HepG2 (cell line): ENCODE measurements around the gene PALM3. TPM values are rescaled to one million over a fixed set of nuclear protein-coding genes. Genes with fewer than 3 reads are reported as not detected.

Source experiments
- ESRRA ChIP-seq: sonication (generic); formaldehyde crosslinking; IDR thresholded peaks from 2 replicates; pipeline ENCODE4 v1.5.1; 2020; ENCODE audit warnings: mild to moderate bottlenecking, low read depth, missing genetic modification reagents
- ETV5 ChIP-seq: IDR thresholded peaks from 2 replicates; pipeline ENCODE4 v1.6.1; 2018; ENCODE audit warnings: missing biosample characterization, missing genetic modification reagents, inconsistent platforms, borderline replicate concordance
- KLF11 ChIP-seq: IDR thresholded peaks from 2 replicates; pipeline ENCODE4 v1.6.1; 2016; ENCODE audit warnings: missing compliant biosample characterization
- KLF6 ChIP-seq: IDR thresholded peaks from 2 replicates; pipeline ENCODE4 v1.8.0; 2016; ENCODE audit warnings: missing biosample characterization, missing genetic modification reagents
- MZF1 ChIP-seq: sonication (generic); formaldehyde crosslinking; IDR thresholded peaks from 2 replicates; pipeline ENCODE4 v1.8.1; 2023; ENCODE audit warnings: mild to moderate bottlenecking, missing genetic modification reagents, borderline replicate concordance
- SNAI1 ChIP-seq: sonication (generic); formaldehyde crosslinking; IDR thresholded peaks from 2 replicates; pipeline ENCODE4 v1.5.0; 2020; ENCODE audit warnings: mild to moderate bottlenecking, missing genetic modification reagents, borderline replicate concordance
- TP53 ChIP-seq: sonication (generic); formaldehyde crosslinking; conservative IDR thresholded peaks from 2 replicates; pipeline ENCODE4 v1.4.0; 2020; ENCODE audit warnings: missing genetic modification reagents
- ZNF225 ChIP-seq: sonication (generic); formaldehyde crosslinking; IDR thresholded peaks from 2 replicates; pipeline ENCODE4 v1.4.0; 2020; ENCODE audit warnings: mild to moderate bottlenecking, missing genetic modification reagents
- ZNF235 ChIP-seq: sonication (generic); formaldehyde crosslinking; IDR thresholded peaks from 2 replicates; pipeline ENCODE4 v1.8.1; 2023; ENCODE audit warnings: mild to moderate bottlenecking, missing genetic modification reagents, borderline replicate concordance
- ZNF432 ChIP-seq: sonication (generic); formaldehyde crosslinking; IDR thresholded peaks from 2 replicates; pipeline ENCODE4 v1.5.0; 2020; ENCODE audit warnings: missing genetic modification reagents, mild to moderate bottlenecking, borderline replicate concordance
- ZSCAN9 ChIP-seq: IDR thresholded peaks from 2 replicates; pipeline ENCODE4 v1.6.1; 2016; ENCODE audit warnings: borderline replicate concordance
- polyA plus RNA-seq, 8 experiments: library from polyadenylated mRNA; depleted of rRNA in 3 of 8; stranded (reverse) in 7 of 8; unstranded in 1 of 8; fragments of >200 nt; fragmentation: Illumina TruSeq in 4 of 8; extraction: Trizol in 4 of 8; gene quantifications; 2 replicates each; pipeline versions ENCODE4 v1.2.1 to v1.2.3, GENCODE V29; 2011 to 2016; ENCODE audit warnings: low read depth in 4 of 8, missing spikeins in 1 of 8, mixed read lengths in 1 of 8; ENCODE audit not compliant: insufficient read depth in 1 of 8
- total RNA-seq, 5 experiments: library from RNA; depleted of rRNA; stranded (reverse); fragments of >200 nt; fragmentation: Illumina TruSeq; extraction: Trizol; gene quantifications; 2 replicates each; pipeline ENCODE4 v1.2.3, GENCODE V29; 2016; ENCODE audit warnings: low read depth in 1 of 5
- TF ChIP-seq, protein P1 (sequence below): sonication (generic); formaldehyde crosslinking; IDR thresholded peaks from 2 replicates; pipeline ENCODE4 v1.4.0; 2020; ENCODE audit warnings: missing genetic modification reagents
- TF ChIP-seq, protein P2 (sequence below): sonication (generic); formaldehyde crosslinking; IDR thresholded peaks from 2 replicates; pipeline ENCODE4 v1.5.0; 2020; ENCODE audit warnings: missing genetic modification reagents
- TF ChIP-seq, protein P3 (sequence below): sonication (generic); formaldehyde crosslinking; IDR thresholded peaks from 2 replicates; pipeline ENCODE4 v1.4.0; 2020; ENCODE audit warnings: missing genetic modification reagents, borderline replicate concordance
- TF ChIP-seq, protein P4 (sequence below): sonication (generic); formaldehyde crosslinking; IDR thresholded peaks from 2 replicates; pipeline ENCODE4 v1.4.0; 2020; ENCODE audit warnings: missing genetic modification reagents
- TF ChIP-seq, protein P5 (sequence below): sonication (generic); formaldehyde crosslinking; IDR thresholded peaks from 2 replicates; pipeline ENCODE4 v1.9.0; 2022; ENCODE audit warnings: low read depth, missing genetic modification reagents

PALM3 gene
- total and polyA plus RNA-seq, 2 of the 13 experiments (the other 11 are each of a cell fraction or from before 2014, with no cell fraction given) = 0.79 to 2.4 TPM

DNA sequence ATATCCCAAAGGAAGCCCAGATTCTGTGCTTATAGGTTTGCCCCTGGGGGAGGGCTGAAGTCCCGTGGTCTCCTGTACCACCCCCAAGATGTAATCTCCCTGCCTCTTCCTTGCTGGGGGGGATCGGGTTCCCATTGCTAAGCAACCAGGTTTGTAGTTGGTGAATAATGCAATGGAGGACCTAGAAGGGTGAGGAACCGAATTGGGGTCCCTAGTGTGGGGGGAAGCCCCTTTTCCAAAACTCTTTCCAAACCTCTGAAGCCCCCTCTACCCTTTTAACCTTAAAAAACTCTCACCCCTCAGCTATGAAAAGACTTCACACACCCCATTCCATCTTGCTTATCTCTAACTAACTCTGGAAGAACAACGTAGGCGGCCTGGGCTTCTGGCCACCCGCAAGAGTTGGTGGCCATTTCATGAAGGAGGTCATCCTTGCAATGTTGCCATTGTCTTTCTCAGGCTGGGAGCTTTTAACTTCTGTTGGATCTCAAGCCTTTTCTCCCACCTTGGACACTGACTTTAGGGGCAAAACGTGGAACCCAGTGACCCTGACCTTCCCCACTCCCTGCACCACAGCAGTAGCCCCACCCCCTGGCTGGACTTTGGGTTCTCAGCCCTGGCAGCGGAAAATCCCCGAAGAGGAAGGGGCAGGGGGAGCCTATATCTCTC, 661 bp downstream of the PALM3 start (continued):
- TF ChIP-seq TP53 (CRISPR knock-in tag) (no peak), ZNF235 (CRISPR knock-in tag) (no peak), KLF11 (CRISPR knock-in tag) (no peak; the same call in 1 of the 2 replicates), MZF1 (CRISPR knock-in tag) (no peak), ETV5 (CRISPR knock-in tag) (no peak), ZNF432 (no peak), SNAI1 (CRISPR knock-in tag) (no peak), ZNF225 (CRISPR knock-in tag) (no peak), ZSCAN9 (no peak), ESRRA (CRISPR knock-in tag) (peak; percentile 81; the same call in 1 of the 2 replicates), KLF6 (CRISPR knock-in tag) (no peak)
- TF ChIP-seq, protein P1, sequence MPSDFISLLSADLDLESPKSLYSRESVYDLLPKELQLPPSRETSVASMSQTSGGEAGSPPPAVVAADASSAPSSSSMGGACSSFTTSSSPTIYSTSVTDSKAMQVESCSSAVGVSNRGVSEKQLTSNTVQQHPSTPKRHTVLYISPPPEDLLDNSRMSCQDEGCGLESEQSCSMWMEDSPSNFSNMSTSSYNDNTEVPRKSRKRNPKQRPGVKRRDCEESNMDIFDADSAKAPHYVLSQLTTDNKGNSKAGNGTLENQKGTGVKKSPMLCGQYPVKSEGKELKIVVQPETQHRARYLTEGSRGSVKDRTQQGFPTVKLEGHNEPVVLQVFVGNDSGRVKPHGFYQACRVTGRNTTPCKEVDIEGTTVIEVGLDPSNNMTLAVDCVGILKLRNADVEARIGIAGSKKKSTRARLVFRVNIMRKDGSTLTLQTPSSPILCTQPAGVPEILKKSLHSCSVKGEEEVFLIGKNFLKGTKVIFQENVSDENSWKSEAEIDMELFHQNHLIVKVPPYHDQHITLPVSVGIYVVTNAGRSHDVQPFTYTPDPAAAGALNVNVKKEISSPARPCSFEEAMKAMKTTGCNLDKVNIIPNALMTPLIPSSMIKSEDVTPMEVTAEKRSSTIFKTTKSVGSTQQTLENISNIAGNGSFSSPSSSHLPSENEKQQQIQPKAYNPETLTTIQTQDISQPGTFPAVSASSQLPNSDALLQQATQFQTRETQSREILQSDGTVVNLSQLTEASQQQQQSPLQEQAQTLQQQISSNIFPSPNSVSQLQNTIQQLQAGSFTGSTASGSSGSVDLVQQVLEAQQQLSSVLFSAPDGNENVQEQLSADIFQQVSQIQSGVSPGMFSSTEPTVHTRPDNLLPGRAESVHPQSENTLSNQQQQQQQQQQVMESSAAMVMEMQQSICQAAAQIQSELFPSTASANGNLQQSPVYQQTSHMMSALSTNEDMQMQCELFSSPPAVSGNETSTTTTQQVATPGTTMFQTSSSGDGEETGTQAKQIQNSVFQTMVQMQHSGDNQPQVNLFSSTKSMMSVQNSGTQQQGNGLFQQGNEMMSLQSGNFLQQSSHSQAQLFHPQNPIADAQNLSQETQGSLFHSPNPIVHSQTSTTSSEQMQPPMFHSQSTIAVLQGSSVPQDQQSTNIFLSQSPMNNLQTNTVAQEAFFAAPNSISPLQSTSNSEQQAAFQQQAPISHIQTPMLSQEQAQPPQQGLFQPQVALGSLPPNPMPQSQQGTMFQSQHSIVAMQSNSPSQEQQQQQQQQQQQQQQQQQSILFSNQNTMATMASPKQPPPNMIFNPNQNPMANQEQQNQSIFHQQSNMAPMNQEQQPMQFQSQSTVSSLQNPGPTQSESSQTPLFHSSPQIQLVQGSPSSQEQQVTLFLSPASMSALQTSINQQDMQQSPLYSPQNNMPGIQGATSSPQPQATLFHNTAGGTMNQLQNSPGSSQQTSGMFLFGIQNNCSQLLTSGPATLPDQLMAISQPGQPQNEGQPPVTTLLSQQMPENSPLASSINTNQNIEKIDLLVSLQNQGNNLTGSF (CRISPR knock-in tag) = no peak
- TF ChIP-seq, protein P2, sequence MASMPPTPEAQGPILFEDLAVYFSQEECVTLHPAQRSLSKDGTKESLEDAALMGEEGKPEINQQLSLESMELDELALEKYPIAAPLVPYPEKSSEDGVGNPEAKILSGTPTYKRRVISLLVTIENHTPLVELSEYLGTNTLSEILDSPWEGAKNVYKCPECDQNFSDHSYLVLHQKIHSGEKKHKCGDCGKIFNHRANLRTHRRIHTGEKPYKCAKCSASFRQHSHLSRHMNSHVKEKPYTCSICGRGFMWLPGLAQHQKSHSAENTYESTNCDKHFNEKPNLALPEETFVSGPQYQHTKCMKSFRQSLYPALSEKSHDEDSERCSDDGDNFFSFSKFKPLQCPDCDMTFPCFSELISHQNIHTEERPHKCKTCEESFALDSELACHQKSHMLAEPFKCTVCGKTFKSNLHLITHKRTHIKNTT = no peak
- TF ChIP-seq, protein P3, sequence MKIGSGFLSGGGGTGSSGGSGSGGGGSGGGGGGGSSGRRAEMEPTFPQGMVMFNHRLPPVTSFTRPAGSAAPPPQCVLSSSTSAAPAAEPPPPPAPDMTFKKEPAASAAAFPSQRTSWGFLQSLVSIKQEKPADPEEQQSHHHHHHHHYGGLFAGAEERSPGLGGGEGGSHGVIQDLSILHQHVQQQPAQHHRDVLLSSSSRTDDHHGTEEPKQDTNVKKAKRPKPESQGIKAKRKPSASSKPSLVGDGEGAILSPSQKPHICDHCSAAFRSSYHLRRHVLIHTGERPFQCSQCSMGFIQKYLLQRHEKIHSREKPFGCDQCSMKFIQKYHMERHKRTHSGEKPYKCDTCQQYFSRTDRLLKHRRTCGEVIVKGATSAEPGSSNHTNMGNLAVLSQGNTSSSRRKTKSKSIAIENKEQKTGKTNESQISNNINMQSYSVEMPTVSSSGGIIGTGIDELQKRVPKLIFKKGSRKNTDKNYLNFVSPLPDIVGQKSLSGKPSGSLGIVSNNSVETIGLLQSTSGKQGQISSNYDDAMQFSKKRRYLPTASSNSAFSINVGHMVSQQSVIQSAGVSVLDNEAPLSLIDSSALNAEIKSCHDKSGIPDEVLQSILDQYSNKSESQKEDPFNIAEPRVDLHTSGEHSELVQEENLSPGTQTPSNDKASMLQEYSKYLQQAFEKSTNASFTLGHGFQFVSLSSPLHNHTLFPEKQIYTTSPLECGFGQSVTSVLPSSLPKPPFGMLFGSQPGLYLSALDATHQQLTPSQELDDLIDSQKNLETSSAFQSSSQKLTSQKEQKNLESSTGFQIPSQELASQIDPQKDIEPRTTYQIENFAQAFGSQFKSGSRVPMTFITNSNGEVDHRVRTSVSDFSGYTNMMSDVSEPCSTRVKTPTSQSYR = peak; percentile 80; the same call in 1 of the 2 replicates
- TF ChIP-seq, protein P4, sequence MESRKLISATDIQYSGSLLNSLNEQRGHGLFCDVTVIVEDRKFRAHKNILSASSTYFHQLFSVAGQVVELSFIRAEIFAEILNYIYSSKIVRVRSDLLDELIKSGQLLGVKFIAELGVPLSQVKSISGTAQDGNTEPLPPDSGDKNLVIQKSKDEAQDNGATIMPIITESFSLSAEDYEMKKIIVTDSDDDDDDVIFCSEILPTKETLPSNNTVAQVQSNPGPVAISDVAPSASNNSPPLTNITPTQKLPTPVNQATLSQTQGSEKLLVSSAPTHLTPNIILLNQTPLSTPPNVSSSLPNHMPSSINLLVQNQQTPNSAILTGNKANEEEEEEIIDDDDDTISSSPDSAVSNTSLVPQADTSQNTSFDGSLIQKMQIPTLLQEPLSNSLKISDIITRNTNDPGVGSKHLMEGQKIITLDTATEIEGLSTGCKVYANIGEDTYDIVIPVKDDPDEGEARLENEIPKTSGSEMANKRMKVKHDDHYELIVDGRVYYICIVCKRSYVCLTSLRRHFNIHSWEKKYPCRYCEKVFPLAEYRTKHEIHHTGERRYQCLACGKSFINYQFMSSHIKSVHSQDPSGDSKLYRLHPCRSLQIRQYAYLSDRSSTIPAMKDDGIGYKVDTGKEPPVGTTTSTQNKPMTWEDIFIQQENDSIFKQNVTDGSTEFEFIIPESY (CRISPR knock-in tag) = no peak
- TF ChIP-seq, protein P5, sequence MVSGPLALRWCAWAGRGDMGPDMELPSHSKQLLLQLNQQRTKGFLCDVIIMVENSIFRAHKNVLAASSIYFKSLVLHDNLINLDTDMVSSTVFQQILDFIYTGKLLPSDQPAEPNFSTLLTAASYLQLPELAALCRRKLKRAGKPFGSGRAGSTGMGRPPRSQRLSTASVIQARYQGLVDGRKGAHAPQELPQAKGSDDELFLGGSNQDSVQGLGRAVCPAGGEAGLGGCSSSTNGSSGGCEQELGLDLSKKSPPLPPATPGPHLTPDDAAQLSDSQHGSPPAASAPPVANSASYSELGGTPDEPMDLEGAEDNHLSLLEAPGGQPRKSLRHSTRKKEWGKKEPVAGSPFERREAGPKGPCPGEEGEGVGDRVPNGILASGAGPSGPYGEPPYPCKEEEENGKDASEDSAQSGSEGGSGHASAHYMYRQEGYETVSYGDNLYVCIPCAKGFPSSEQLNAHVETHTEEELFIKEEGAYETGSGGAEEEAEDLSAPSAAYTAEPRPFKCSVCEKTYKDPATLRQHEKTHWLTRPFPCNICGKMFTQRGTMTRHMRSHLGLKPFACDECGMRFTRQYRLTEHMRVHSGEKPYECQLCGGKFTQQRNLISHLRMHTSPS (CRISPR knock-in tag) = no peak
